ENCODE data around the gene AP5Z1. TPM values are rescaled to one million over a fixed set of nuclear protein-coding genes. Genes with fewer than 3 reads are reported as not detected.

Gene AP5Z1
- total RNA-seq, 1 experiment from 2014 or later = 35.6 TPM

DNA sequence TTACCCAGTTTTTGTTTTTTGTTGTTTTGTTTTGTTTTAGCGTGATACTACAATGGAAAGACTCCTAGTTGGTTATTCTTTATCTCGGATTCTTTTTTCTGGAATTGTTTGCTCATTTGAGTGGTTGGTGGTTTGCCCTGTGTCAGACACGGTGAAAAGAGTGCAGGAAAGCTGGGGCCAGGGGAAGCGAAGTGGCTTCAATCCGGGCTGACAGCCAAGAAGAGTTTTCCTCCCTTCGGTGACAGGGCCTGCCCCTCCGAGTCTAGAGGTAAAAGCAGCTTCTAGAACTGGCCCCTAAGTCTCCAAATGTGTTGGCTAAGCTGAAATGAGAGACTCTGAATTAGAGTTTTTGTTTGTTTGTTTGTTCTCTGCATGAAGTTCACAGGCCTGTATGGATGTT is 5.7 kb upstream of the AP5Z1 start:
- intact Hi-C loops (cut with micrococcal nuclease; ENCODE audit: unreplicated experiment) = no loop called here
- Histone ChIP-seq H3K4me1 (ENCODE audit: insufficient read depth, low read length, poor library complexity, severe bottlenecking) (peaks cover 3% of the 10 kb centered on the region), H3K4me3 (ENCODE audit: low read depth, low read length, poor library complexity, severe bottlenecking) (no peak overlapping the region), H3K36me3 (ENCODE audit: insufficient read depth, low read length, poor library complexity, severe bottlenecking) (no peaks in the 10 kb centered on the region), H3K27ac (ENCODE audit: low read depth, low read length, poor library complexity, severe bottlenecking) (no peak overlapping the region), H3K9me3 (ENCODE audit: low read depth, low read length, poor library complexity, severe bottlenecking) (no peaks in the 10 kb centered on the region), H3K27me3 (replicated peaks; ENCODE audit: insufficient read depth, low read depth, low read length, poor library complexity) (no peaks in the 10 kb centered on the region)
- TF ChIP-seq, protein P1, sequence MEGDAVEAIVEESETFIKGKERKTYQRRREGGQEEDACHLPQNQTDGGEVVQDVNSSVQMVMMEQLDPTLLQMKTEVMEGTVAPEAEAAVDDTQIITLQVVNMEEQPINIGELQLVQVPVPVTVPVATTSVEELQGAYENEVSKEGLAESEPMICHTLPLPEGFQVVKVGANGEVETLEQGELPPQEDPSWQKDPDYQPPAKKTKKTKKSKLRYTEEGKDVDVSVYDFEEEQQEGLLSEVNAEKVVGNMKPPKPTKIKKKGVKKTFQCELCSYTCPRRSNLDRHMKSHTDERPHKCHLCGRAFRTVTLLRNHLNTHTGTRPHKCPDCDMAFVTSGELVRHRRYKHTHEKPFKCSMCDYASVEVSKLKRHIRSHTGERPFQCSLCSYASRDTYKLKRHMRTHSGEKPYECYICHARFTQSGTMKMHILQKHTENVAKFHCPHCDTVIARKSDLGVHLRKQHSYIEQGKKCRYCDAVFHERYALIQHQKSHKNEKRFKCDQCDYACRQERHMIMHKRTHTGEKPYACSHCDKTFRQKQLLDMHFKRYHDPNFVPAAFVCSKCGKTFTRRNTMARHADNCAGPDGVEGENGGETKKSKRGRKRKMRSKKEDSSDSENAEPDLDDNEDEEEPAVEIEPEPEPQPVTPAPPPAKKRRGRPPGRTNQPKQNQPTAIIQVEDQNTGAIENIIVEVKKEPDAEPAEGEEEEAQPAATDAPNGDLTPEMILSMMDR (conservative IDR thresholded peaks at IDR 0.05; ENCODE audit: low read depth, low read length) = no peak
- TF ChIP-seq EZH2 (IDR thresholded peaks at IDR 0.05; ENCODE audit: borderline replicate concordance, low read depth, low read length, poor library complexity, severe bottlenecking) = no peak
- BruUV-seq (replicated peaks) = no TSS peak
- CTCF ChIA-PET = no interaction called here
- POLR2A ChIA-PET (ENCODE audit: low non-redundant PET) = interaction anchor here (0.7 kb wide), 1 partner anchor 69 kb away, joined by 6 read pairs; no protein-coding TSS in a partner anchor
- no peak for DNase-seq (ENCODE audit: low spot score)

DNA sequence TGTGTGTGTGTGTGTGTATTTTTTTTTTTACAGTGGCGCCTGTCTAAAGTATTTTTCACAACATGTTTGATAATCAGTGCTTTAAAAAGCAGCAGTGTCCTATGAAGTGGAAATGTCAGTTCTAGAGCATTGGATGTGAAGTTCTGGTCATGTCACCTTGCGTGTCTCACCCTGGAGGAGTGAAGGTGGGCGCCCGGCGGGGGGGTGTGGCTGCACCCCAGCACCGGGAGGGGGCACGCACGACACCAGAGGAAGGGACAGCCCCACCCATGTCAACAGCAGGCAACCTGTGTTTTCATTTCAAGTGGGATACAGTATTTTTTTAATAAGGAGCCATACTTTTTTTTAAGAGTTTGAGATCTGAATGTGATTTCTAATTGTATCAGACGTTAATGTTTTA is 4.5 kb upstream of the AP5Z1 start:
- peaks cover 3% of the 10 kb centered on the region for H3K4me1 ChIP-seq (ENCODE audit: insufficient read depth, low read length, poor library complexity, severe bottlenecking)
- BruUV-seq (replicated peaks) = no TSS peak
- no peaks in the 10 kb centered on the region for H3K9me3 ChIP-seq (ENCODE audit: low read depth, low read length, poor library complexity, severe bottlenecking)
- no peak overlapping the region for H3K4me3 ChIP-seq (ENCODE audit: low read depth, low read length, poor library complexity, severe bottlenecking)
- H3K36me3 ChIP-seq (ENCODE audit: insufficient read depth, low read length, poor library complexity, severe bottlenecking) = no peaks in the 10 kb centered on the region
- DNase-seq (ENCODE audit: low spot score) = no peak
- no peak overlapping the region for H3K27ac ChIP-seq (ENCODE audit: low read depth, low read length, poor library complexity, severe bottlenecking)
- ChIA-PET CTCF (no interaction called here), POLR2A (ENCODE audit: low non-redundant PET) (no interaction called here)
- no peaks in the 10 kb centered on the region for H3K27me3 ChIP-seq (replicated peaks; ENCODE audit: insufficient read depth, low read depth, low read length, poor library complexity)
- TF ChIP-seq, protein P1 (conservative IDR thresholded peaks at IDR 0.05; ENCODE audit: low read depth, low read length) = no peak
- no peak for TF ChIP-seq EZH2 (IDR thresholded peaks at IDR 0.05; ENCODE audit: borderline replicate concordance, low read depth, low read length, poor library complexity, severe bottlenecking)
- intact Hi-C loops (cut with micrococcal nuclease; ENCODE audit: unreplicated experiment) = no loop called here

DNA sequence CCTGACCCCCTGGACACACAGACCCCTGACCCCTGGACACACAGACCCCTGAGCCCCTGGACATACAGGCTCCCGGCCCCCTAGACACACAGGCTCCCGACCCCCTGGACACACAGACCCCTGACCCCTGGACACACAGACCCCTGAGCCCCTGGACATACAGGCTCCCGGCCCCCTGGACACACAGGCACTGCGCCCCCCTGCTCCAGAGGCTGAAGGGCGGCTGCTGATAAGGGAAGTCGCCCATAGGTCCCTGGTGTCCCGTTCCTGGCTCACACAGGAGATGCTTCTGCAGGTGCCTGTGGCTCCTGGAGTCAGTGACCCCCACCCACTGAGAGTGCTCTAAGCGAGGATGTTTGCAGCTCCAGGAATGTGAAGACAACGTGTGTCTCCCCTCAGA is 3.7 kb upstream of the AP5Z1 start:
- H3K4me1 ChIP-seq (ENCODE audit: insufficient read depth, low read length, poor library complexity, severe bottlenecking) = peaks cover 10% of the 10 kb centered on the region
- no peak for TF ChIP-seq EZH2 (IDR thresholded peaks at IDR 0.05; ENCODE audit: borderline replicate concordance, low read depth, low read length, poor library complexity, severe bottlenecking)
- TF ChIP-seq, protein P1 (conservative IDR thresholded peaks at IDR 0.05; ENCODE audit: low read depth, low read length) = no peak
- intact Hi-C loops (cut with micrococcal nuclease; ENCODE audit: unreplicated experiment) = no loop called here
- BruUV-seq (replicated peaks) = no TSS peak
- H3K27ac ChIP-seq (ENCODE audit: low read depth, low read length, poor library complexity, severe bottlenecking) = no peak overlapping the region
- POLR2A ChIA-PET (ENCODE audit: low non-redundant PET) = no interaction called here
- H3K27me3 ChIP-seq (replicated peaks; ENCODE audit: insufficient read depth, low read depth, low read length, poor library complexity) = no peaks in the 10 kb centered on the region
- no peak overlapping the region for H3K4me3 ChIP-seq (ENCODE audit: low read depth, low read length, poor library complexity, severe bottlenecking)
- CTCF ChIA-PET = no interaction called here
- no peaks in the 10 kb centered on the region for H3K9me3 ChIP-seq (ENCODE audit: low read depth, low read length, poor library complexity, severe bottlenecking)
- DNase-seq (ENCODE audit: low spot score) = no peak
- no peaks in the 10 kb centered on the region for H3K36me3 ChIP-seq (ENCODE audit: insufficient read depth, low read length, poor library complexity, severe bottlenecking)
